Measurements from ENCODE around the gene CEACAM5.
"Not testable (repeated sequence)": the region's sequence is repeated elsewhere in the genome, so short reads cannot be mapped to it uniquely, and the experiment has no call there.

Gene CEACAM5

DNA sequence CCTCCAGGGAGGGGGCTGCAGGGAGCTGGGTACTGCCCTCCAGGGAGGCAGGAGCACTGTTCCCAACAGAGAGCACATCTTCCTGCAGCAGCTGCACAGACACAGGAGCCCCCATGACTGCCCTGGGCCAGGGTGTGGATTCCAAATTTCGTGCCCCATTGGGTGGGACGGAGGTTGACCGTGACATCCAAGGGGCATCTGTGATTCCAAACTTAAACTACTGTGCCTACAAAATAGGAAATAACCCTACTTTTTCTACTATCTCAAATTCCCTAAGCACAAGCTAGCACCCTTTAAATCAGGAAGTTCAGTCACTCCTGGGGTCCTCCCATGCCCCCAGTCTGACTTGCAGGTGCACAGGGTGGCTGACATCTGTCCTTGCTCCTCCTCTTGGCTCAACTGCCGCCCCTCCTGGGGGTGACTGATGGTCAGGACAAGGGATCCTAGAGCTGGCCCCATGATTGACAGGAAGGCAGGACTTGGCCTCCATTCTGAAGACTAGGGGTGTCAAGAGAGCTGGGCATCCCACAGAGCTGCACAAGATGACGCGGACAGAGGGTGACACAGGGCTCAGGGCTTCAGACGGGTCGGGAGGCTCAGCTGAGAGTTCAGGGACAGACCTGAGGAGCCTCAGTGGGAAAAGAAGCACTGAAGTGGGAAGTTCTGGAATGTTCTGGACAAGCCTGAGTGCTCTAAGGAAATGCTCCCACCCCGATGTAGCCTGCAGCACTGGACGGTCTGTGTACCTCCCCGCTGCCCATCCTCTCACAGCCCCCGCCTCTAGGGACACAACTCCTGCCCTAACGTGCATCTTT lies 7.8 kb upstream of the CEACAM5 start:
- in situ Hi-C loops (cut with MboI; ENCODE audit: low sequenced_read_pairs) = no loop called here

GRCh38 chr19:41701401-41702075 lies 6.9 kb upstream of the CEACAM5 start:
- in situ Hi-C loops (cut with MboI; ENCODE audit: low sequenced_read_pairs) = no loop called here

- in situ Hi-C loops (cut with MboI; ENCODE audit: low sequenced_read_pairs) = no loop called here
Observed at GRCh38 chr19:41702171-41702651, 6.2 kb upstream of the CEACAM5 start.

DNA sequence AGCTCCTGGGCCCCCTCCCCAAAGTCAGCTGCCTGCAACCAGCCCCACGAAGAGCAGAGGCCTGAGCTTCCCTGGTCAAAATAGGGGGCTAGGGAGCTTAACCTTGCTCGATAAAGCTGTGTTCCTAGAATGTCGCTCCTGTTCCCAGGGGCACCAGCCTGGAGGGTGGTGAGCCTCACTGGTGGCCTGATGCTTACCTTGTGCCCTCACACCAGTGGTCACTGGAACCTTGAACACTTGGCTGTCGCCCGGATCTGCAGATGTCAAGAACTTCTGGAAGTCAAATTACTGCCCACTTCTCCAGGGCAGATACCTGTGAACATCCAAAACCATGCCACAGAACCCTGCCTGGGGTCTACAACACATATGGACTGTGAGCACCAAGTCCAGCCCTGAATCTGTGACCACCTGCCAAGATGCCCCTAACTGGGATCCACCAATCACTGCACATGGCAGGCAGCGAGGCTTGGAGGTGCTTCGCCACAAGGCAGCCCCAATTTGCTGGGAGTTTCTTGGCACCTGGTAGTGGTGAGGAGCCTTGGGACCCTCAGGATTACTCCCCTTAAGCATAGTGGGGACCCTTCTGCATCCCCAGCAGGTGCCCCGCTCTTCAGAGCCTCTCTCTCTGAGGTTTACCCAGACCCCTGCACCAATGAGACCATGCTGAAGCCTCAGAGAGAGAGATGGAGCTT lies 4.7 kb upstream of the CEACAM5 start:
- in situ Hi-C loops (cut with MboI; ENCODE audit: low sequenced_read_pairs) = no loop called here

GRCh38 chr19:41705393-41706174 lies 2.8 kb upstream of the CEACAM5 start:
- in situ Hi-C loops (cut with MboI; ENCODE audit: low sequenced_read_pairs) = no loop called here

DNA sequence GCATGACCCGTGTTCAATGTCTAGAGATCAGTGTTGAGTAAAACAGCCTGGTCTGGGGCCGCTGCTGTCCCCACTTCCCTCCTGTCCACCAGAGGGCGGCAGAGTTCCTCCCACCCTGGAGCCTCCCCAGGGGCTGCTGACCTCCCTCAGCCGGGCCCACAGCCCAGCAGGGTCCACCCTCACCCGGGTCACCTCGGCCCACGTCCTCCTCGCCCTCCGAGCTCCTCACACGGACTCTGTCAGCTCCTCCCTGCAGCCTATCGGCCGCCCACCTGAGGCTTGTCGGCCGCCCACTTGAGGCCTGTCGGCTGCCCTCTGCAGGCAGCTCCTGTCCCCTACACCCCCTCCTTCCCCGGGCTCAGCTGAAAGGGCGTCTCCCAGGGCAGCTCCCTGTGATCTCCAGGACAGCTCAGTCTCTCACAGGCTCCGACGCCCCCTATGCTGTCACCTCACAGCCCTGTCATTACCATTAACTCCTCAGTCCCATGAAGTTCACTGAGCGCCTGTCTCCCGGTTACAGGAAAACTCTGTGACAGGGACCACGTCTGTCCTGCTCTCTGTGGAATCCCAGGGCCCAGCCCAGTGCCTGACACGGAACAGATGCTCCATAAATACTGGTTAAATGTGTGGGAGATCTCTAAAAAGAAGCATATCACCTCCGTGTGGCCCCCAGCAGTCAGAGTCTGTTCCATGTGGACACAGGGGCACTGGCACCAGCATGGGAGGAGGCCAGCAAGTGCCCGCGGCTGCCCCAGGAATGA lies 1.5 kb upstream of the CEACAM5 start:
- in situ Hi-C loops (cut with MboI; ENCODE audit: low sequenced_read_pairs) = no loop called here

GRCh38 chr19:41707502-41707812 lies 969 bp upstream of the CEACAM5 start:
- in situ Hi-C loops (cut with MboI; ENCODE audit: low sequenced_read_pairs) = no loop called here

- in situ Hi-C loops (cut with MboI; ENCODE audit: low sequenced_read_pairs) = no loop called here
Observed at GRCh38 chr19:41707871-41708371, 505 bp upstream of the CEACAM5 start.

DNA sequence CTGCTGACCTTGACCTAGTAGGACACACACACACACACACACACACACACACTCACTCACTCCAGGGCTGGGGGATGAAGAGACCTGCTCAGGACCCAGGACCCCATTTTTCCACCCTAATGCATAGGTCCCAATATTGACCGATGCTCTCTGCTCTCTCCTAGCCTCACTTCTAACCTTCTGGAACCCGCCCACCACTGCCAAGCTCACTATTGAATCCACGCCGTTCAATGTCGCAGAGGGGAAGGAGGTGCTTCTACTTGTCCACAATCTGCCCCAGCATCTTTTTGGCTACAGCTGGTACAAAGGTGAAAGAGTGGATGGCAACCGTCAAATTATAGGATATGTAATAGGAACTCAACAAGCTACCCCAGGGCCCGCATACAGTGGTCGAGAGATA lies 1.1 kb downstream of the CEACAM5 start:
- in situ Hi-C loops (cut with MboI; ENCODE audit: low sequenced_read_pairs) = not testable (repeated sequence)

DNA sequence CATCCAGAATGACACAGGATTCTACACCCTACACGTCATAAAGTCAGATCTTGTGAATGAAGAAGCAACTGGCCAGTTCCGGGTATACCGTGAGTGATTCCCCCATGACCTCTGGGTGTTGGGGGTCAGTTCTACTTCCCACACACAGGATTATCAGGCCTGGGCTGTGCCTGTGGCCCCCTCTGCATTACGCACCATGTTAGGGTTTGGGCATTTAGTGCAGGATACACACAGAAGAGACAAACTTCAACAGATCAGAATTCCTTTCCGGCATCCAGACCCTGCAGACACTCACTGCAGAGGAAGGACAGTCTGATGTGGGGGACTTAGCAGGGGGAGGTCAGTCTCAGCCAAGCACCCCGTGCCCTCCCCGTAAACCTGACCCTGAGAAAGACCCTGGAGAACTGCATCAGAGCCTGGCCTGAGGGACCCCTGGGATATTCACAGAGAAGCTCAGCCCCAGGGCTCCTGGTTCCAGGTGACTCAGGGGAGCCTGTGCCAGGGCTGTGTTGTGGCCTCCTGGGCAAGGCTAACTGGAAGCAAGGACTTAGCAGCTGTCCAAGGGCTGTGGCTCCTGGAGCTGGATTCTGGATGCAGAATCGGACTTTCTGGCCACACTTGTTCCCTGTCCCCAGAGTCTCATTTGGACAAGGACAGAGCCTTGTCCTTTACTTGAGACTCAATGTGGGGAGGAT lies 1.7 kb downstream of the CEACAM5 start:
- in situ Hi-C loops (cut with MboI; ENCODE audit: low sequenced_read_pairs) = no loop called here

GRCh38 chr19:41711376-41712261 lies 3.2 kb downstream of the CEACAM5 start:
- in situ Hi-C loops (cut with MboI; ENCODE audit: low sequenced_read_pairs) = no loop called here

DNA sequence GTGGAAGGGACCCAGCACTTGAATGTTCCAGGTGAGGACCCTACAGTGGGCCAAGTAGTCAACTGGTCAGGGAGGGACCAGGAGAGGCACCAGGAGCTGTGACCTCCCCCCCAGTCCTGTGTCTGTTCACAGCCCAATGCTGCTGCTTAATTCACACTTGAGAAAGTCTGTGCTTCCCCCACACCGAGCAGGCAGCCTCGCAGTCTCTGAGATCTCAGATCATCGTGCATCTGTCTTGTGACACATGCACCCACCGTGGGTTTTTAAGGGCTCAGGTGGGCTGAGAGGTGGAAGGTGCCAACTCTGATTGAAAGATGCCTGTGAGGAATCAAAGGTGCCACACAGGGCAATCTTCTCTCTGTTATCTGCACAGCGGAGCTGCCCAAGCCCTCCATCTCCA lies 6.2 kb downstream of the CEACAM5 start:
- in situ Hi-C loops (cut with MboI; ENCODE audit: low sequenced_read_pairs) = no loop called here

GRCh38 chr19:41718761-41719160 lies 10.3 kb downstream of the CEACAM5 start:
- in situ Hi-C loops (cut with MboI; ENCODE audit: low sequenced_read_pairs) = no loop called here

DNA sequence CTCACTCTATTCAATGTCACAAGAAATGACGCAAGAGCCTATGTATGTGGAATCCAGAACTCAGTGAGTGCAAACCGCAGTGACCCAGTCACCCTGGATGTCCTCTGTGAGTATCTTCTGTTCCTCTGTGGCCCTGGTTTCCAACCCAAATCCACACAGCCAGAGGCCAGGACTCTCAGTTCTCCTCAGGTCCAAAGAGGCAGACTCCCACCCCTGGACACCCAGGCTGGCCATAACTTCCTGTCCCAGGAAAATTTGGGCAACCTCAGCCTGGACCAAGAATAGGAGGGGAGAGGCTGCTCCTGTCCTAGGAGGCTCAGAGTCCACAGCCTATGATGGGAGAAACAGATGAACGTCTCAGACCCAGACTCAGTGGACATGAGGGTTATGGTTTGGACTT lies 11.7 kb downstream of the CEACAM5 start:
- in situ Hi-C loops (cut with MboI; ENCODE audit: low sequenced_read_pairs) = no loop called here

GRCh38 chr19:41726493-41726892 lies 18.1 kb downstream of the CEACAM5 start:
- in situ Hi-C loops (cut with MboI; ENCODE audit: low sequenced_read_pairs) = no loop called here

DNA sequence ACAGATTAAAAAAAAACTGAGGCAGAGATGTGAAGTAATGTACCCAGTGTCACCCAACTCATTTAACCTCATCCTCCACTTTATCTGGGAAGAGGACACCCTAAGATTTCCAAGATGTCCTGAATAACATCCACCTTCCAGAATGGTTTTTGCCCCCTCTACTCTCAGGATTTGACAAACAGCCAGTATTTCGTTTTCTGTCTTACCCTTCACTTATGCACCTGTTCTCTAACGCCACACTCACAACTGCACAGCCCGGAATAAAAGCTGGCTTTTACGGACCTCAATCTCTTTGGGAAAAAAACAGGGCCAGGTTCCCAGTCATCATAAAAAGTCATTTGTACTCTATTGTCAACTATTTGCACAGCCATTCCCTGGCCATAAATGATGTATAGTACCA lies 25.7 kb downstream of the CEACAM5 start:
- in situ Hi-C loops (cut with MboI; ENCODE audit: low sequenced_read_pairs) = no loop called here

GRCh38 chr19:41734585-41734984 lies 26.2 kb downstream of the CEACAM5 start:
- in situ Hi-C loops (cut with MboI; ENCODE audit: low sequenced_read_pairs) = no loop called here

DNA sequence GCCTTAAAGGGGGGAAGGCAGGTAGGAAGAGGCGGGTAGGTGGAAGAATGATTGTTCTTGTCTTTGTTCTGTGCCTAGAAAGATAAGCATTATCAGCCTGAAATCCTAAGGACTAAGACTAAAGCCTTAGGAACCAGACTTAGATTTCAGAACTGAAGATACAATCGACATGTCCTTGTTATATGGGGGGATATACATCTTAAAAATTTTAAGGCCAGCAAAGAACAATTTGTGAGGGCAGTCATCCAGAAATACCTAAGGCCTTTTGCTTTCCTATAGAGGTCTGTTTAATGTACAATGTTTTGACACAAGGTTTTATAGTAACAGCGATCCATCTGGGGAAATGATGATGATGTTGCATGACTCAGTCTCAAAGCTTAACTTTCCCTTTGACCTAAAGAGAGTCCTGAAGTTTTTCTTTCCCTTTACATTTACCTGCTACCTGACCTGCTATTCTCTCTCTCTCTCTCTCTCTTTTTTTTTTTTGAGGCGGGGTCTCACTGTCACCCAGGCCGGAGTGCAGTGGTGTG lies 26.7 kb downstream of the CEACAM5 start:
- in situ Hi-C loops (cut with MboI; ENCODE audit: low sequenced_read_pairs) = no loop called here
